HG03575 (cell line): ENCODE results near the gene ZMYM4.
"Not testable (repeated sequence)": the region's sequence is repeated elsewhere in the genome, so short reads cannot be mapped to it uniquely, and the experiment has no call there.

Experiments
- ATAC-seq: cut with Tn5 transposase; IDR thresholded peaks from one replicate; pipeline ENCODE4 v1.9.1; 2021; ENCODE audit not compliant: unreplicated experiment, insufficient number of reproducible peaks, low FRiP score; ENCODE audit errors: extremely low read depth

Gene ZMYM4

DNA sequence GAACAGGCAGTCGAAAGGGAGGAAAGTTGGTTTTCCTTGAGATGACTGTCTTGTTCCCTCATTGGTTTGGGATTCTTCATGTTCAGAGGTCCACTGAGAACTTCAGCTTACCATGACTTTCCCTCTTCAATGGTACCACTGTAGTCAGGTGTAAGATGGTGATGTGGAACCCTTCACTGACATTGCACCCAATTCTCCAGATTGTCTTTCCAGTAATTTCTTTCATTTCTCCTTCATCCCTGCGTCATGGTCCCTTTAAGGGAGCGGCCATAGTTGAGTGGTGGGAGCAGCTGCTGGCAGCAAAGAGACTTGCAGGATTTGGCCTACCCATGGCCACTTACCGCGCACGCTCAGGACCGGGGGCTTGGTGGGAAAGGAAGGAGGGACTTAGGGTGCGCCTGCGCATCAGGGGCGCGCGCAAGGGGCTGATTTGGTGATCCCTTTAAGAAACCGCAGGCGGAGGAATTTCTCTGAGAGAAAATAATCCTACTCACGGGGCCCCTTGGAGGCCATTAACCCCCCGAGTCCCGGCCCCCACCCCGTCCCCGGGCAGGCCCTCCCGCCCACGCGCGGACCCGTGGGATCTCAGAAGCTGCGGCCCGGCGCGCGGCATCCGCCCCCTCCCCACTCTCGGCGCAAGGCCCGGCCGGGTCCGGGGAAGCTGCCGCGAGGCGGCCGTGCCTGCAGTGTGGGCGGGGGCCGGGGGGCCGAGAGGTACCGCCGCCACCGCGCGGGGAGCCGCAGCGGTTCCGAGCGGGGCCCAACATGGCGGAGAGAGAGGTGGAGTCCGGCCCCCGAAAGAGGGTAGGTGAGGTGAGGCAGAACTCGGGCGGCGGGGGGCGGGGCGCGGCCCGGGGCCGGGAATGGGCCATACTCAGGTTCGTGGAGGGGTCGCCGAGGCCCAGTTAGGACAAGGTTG is at the start of gene ZMYM4:
TSS of gene ZMYM4 (plus strand) at position 428 of the 919 bp plus-strand sequence. CDS start at position 766, 338 bp downstream.
- ATAC-seq = no peak

DNA sequence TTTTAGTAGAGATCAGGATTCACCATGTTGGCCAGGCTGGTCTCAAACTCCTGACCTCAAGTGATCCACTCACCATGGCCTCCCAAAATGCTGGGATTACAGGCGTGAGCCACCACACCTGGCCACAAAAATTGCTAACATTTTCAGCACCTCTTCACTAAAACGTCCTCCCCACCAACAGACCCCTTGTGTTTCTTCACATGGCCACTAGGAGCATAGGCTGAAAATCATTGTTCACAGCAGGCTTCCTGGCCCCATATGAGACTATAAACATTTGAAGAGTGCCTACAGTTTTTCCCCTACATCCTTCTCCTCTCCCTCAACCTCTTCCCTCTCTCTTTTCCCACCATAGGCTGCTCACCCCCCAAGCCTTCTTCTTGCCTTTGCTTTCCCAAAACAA is 47.5 kb upstream of the ZMYM4 start:
- no peak for ATAC-seq

DNA sequence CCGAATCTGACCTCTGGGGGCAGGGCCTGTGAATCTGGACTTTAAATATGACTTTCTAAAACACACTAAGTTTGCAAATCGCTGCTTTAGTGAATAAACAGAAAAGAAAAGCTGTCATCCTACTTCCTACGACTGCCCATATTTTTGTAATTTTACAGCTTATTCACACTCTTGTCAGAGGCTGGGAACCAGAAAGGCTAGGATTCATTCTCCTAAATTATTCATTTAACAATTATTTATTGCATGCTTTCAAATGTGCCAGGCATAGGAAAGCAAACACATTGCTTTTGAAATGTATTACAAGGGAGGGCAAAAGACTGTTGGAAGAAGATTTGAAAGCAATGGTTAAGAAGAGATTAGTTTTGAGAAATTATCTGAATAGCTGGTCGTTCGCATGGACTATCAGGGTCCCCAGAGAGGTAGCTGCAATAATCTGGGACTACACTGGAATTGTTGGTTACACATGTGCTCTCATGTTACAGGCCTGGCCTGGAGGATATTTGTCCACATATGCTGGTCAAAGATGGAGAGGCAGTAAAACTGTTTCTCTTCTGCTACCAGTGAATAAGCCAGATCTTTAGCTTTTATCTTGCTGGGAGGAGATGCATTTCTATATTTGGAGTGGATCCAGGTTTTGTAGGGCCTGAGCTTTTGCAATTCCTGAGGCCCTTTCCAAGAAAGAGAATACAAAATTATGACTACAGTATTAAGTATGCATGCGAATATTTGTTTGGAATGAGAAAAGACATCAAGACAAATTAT is 46.0 kb upstream of the ZMYM4 start:
- ATAC-seq = no peak

DNA sequence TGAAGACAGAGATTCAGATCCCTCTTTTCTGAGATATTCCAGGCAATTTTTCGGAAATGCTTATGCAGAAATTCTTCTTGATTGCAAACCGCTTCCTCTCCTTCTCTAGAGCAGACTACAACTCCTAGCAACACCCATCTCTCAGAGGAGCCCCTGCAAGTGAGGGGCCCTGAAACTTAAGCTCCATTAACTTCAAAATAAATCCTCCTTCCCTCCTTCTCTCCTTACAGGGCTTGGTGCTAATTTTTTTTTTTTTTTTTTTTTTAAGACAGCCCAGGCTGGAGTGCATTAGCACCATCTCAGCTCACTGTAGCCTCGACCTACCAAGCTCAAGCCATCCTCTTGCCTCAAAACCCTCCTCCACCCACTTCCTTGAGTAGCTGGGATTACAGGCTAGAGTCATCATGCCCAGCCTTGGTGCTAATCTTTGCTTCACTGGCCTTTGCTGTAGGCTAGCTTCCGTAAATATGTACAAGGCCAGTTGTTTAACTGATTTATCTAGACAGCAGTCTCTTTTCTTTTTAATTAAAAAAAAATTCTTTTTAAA is 45.4 kb upstream of the ZMYM4 start:
- ATAC-seq = no peak

DNA sequence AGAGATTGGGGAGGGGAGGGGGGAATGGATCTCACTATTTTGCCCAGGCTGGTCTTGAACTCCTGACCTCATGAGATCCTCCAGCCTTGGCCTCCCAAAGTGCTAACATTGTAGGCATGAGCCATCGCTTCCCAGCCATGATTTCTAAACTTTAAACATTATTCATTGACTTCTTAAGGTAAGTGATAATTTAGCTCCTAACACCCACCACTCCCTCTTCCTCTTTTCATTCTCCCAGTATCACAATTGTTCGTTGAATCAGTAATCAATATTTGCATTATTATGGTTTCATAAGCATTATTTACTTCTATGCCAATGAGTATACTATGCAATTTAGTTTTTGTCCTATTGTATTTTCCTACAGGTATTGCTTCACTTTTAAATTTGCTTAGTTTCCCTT is 42.0 kb upstream of the ZMYM4 start:
- ATAC-seq = no peak

DNA sequence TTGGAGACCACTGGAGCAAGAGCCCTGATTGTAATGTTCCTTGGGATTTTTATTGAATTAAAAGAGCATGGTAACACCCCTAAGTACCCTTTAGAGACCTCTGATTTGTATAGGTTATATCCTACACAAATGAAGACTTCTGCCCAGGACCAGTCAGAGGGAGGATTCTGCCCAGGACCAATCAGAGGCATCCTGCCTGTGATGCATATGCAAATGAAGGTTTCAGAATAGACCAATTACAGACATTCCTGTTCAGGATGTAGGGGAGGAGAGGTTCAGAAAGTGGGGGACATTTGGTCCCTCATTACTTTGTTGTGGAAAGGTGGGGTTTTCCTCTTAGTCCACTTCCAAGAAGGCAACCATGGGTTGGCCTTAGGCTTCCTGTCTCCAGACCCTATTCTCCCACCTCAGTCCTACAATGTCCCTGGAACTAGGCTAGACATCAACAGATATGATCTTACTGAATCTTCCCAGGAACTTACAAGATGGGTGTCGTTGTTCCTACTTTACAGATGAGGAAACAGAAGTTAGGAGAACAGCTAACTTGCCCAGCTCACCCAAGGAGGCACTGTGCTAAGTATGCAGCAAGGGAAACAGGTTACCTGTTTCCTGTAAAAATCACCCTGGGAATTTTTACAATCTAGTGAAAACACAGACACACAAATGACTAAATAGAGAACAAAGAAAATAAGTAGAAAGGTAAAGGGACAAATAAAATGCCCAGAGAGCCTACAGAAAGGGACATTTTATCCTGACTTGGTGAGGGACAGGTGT is 38.7 kb upstream of the ZMYM4 start:
- no peak for ATAC-seq

DNA sequence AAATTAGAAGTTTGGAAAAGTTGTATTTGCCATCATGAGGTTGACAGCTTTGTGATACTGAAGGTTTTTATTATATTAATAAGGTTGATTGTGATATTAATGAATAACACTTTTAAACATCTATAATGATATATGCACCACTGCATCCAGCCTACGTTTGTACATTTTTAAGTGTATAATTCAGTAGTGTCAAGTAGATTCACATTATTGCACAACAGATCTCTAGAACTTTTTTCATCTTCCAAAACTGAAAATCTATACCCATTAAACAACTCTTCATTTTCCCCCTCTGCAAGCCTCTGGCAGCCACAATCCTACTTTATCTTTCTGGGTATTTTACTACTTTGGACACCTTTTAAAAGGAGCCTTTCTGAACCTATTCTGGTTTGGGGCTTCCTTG is 37.2 kb upstream of the ZMYM4 start:
- no peak for ATAC-seq

DNA sequence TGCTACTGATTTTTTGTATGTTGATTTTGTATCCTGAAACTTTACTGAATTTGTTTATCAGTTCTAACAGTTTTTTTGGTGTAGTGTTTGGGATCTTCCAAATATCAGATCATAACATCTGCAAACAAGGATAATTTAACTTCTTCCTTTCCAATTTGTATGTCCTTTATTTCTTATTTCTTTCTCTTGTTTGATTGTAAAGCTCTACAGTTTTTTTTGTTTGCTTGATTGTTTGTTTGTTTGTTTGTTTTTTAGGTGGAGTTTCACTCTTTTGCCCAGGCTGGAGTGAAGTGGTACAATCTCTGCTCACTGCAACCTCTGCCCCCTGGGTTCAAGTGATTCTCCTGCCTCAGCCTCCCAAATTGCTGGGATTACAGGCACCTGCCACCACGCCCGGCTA is 31.7 kb upstream of the ZMYM4 start:
- not testable (repeated sequence) for ATAC-seq

DNA sequence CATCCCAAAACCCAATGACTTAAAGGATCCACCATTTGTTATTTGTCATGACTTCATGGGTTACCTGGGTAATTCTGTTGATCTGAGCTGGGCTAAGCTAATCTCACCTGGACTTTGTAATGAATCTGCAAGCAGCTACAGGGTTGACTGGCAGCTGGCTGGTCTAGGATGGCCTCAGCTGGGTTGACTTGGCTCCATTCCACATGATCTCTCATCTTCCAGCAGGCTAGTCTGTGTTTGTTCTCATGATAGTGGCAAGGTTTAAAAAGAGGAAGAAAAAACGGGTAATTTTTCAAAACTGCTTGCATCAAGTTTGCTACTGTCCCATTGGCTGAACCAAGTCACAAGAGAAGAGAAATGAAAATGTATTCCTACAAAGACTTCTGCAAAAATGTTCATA is 24.8 kb upstream of the ZMYM4 start:
- ATAC-seq = no peak

DNA sequence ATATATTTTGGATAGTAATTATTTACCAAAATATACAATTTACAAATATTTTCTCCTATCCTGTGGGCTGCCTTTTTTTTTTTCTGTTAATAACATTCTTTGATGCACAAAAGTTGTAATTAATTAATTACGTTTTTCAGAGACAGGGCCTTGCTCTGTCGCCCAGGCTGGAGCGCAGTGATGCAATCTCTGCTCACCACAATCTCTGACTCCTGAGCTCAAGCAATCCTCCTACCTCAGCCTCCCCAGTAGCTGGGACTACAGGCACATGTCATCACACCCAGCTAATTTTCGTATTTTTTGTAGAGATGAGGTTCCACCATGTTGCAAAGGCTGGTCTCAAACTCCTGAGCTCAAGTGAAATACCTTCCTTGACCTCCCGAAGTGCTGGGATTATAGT is 21.3 kb upstream of the ZMYM4 start:
- no peak for ATAC-seq

DNA sequence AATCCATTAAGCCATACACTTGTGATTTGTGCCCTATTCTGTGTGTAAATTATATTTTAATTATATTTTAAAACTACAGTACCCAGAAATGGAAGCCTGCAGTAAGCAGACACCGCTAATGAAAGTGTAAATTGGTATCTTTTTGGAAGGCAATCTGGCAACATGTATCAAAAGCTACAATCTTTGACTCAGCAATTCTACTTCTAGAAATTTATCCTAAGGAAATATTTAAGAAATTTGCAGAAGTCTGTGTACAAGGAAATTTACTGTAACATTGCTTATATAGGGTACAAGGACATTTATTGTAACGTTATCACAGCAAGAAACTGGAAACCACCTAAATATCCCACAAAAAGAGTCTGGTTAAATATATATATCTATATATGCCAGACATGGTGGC is 14.6 kb upstream of the ZMYM4 start:
- no peak for ATAC-seq

DNA sequence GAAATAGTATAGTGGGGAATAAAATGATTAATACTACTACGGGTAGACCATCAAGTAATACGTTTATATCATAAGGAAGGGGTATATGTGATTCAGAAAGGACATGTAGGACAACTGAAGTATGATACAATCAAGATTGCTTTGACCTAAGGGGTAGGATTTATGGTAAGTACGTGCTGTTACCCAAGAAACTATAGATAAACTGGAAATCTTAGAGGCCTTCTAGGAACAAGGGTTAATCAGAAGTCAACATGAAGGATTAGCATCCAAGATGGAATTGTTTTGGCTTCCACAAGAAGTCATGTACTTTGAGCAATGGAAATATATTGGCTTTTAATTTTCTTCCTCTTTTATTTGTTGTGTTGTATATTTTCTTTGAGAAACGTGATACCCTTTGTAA is 13.2 kb upstream of the ZMYM4 start:
- no peak for ATAC-seq

DNA sequence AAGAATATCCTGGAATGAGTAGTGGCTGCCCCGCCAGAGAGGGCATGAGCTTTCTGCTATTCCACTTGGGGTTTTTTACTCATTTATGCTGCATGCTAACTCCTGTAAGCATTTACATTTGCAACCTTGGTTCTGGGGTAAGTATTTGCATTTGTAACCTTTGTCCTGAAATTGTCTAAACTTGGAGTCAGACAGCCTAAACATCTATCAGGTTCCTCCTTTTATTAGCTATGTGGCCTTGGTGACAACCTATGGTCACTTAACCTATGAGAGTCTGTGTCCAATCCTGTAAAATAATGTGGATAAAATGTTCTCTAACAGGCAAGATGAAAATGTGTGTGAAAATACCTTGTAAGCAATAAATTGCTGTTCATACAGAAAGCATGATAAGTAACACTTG is 8.9 kb upstream of the ZMYM4 start:
- no peak for ATAC-seq

DNA sequence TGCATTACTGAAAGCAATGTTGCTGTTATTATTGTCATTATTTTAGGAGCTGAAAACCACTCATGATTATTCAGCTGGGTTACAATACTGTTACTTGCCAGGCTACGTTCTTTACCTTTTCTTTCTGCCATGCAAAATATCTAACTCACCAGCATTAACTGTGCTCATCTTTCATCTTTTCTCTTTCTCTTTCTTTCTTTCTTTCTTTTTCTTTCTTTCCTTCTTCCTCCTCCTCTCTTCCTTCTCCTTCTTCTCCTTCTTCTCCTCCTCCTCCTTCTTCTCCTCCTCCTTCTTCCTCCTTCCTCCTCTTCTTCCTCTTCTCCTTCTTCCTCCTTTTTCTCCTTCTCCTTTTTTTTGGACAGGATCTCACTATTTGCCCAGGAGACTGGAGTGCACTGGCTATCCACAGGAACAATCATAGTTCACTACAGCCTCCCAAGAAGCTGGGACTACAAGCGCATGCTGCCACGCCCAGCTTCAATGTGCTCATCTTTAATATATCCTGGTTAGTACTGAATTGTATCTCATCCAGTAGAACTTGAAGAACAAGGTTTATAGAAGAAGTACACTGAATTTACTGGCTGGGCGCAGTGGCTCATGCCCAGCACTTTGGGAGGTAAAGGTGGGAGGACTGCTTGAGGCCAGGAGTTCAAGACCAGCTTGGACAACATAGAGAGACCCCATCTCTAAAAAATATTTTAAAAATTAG is 6.9 kb upstream of the ZMYM4 start:
- no peak for ATAC-seq

DNA sequence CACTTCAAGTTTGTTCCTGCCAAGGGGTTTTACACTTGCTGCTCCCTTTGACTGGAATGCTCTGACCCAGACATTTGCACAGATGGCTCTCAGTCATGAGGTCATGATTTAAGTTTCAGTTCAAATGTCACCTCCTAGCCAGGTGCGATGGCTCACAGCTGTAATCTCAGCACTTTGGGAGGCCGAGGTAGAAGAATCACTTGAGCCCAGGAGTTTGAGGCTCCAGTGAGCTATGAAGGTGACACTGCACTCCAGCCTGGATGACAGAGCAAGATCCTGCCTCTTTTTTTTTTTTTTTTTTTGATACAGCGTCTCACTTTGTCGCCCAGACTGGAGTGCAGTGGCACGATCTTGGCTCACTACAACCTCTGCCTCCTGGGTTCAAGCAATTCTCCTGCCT is 4.5 kb upstream of the ZMYM4 start:
- no peak for ATAC-seq

DNA sequence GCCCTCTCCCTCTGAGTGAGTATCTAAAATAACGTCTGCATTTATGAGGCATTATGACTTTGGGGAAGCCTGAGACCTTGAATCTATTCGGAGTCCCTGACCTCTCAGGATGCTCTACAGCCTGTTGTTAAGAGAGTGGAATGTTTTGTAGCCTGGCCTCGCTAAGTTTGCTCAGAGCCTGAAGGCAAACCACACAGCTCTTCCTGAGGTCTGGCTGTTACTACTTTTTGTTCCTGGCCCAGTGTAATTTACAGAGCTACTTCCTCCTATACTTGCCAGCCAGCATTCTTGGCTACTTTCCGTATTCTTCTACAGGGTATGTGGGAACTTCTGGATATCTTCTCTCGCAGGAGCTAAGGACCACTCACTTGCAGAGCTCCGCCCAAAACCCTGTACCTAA is 3.6 kb upstream of the ZMYM4 start:
- ATAC-seq = no peak

DNA sequence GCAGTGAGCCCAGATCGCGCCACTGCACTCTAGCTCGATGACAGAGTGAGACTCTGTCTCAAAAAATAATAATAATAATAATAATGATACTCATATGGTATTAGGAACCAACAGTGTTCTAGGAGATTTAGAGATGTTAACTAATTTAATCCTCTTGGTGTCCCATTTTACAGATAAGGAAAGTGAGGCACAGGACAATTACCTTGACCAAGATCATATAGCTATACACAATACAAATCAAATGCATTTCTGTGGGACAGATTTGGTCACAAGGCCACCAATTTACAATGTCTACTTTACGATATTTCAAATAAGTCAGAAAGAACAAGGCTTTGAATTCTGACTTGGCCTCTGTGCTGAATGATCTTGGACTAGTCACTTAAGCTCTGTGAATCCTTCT is 2.2 kb upstream of the ZMYM4 start:
- no peak for ATAC-seq

DNA sequence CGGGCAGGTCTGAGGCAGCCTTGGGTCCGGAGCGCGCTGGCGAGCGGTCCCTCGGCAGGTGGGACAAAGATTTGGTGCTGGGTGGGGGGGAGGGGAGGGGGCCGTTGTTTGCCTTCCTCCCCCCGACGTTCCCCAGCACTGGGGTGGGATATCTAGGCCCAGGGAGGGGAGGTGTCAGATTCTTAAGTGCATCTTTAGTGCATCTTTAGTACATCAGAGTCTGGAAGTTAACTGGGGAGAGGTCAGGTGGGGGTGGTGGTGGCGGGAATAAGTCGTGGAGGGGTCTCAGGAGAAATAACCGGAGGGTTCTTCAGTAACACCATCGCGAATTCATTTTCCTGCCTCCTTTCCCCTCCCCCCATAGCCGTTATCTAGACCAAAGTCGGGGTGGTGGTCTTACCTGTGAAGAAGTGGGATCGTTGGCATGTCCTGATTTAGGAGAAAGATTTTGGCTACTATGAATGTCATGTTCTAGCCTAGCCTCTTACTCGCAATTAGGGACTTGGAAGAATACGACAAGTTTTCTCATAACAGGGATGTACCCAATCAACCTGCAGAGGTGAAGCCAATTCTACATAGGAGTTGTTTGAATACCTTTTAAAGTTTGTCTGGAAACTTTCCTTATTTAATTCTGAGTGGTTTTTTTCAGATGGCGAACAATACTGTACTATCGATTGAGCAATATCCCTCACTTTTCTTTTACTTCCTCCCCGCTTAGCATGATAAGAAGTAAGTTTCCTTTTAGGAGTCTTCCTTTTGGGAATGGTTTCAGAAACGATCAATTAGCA is 886 bp downstream of the ZMYM4 start:
- ATAC-seq = no peak
